H9 (cell line): ENCODE data around the gene CCR1. TPM values are rescaled to one million over a fixed set of nuclear protein-coding genes. Genes with fewer than 3 reads are reported as not detected.

Experiments used
- DNase-seq: peaks from one replicate; pipeline ENCODE4 v3.0.0-alpha.2; 2017
- H2AFZ ChIP-seq: one replicate; pipeline ENCODE4 v1.6.1; 2013; ENCODE audit warnings: mild to moderate bottlenecking, low read length, control low read depth, moderate library complexity
- H2AK5ac ChIP-seq: 2 replicates; pipeline ENCODE4 v1.6.1; 2013; ENCODE audit warnings: low read length, control low read depth, mixed read lengths; ENCODE audit not compliant: insufficient read length
- H2BK120ac ChIP-seq: one replicate; pipeline ENCODE4 v1.6.1; 2013; ENCODE audit warnings: low read depth, mild to moderate bottlenecking, low read length, control low read depth, inconsistent platforms; ENCODE audit not compliant: poor library complexity, severe bottlenecking
- H2BK12ac ChIP-seq: 2 replicates; pipeline ENCODE4 v1.6.1; 2013; ENCODE audit warnings: low read length, control low read depth, mixed read lengths, low read depth; ENCODE audit not compliant: insufficient read length
- H2BK15ac ChIP-seq: 2 replicates; pipeline ENCODE4 v1.6.1; 2013; ENCODE audit warnings: low read depth, low read length, control low read depth
- H2BK20ac ChIP-seq: one replicate; pipeline ENCODE4 v1.6.1; 2013; ENCODE audit warnings: low read depth, mild to moderate bottlenecking, low read length, control low read depth, inconsistent platforms; ENCODE audit not compliant: poor library complexity, severe bottlenecking
- H2BK5ac ChIP-seq: 2 replicates; pipeline ENCODE4 v1.6.1; 2013; ENCODE audit warnings: low read length, control low read depth, mixed read lengths; ENCODE audit not compliant: insufficient read length
- H3K14ac ChIP-seq: 2 replicates; pipeline ENCODE4 v1.6.1; 2013; ENCODE audit warnings: low read length, control low read depth; ENCODE audit not compliant: insufficient read depth
- H3K18ac ChIP-seq: 2 replicates; pipeline ENCODE4 v1.6.1; 2013; ENCODE audit warnings: low read depth, mild to moderate bottlenecking, mixed read lengths, low read length, control low read depth; ENCODE audit not compliant: insufficient read length
- H3K23ac ChIP-seq: 2 replicates; pipeline ENCODE4 v1.6.1; 2013; ENCODE audit warnings: low read length, control low read depth, mixed read lengths, low read depth; ENCODE audit not compliant: insufficient read length
- H3K23me2 ChIP-seq: 2 replicates; pipeline ENCODE4 v1.6.1; 2013; ENCODE audit warnings: low read depth, mild to moderate bottlenecking, mixed read lengths, low read length, control low read depth; ENCODE audit not compliant: insufficient read length, poor library complexity, severe bottlenecking
- H3K27ac ChIP-seq: 2 replicates; pipeline ENCODE4 v1.5.1; 2013; ENCODE audit warnings: low read length, control low read depth, mixed read lengths, low read depth; ENCODE audit not compliant: insufficient read length
- H3K27me3 ChIP-seq: 2 replicates; pipeline ENCODE4 v1.6.1; 2013; ENCODE audit warnings: low read length, control low read depth, inconsistent platforms; ENCODE audit not compliant: insufficient read depth
- H3K4ac ChIP-seq: 2 replicates; pipeline ENCODE4 v1.6.1; 2013; ENCODE audit warnings: low read depth, mild to moderate bottlenecking, control low read depth, inconsistent platforms, low read length, moderate library complexity
- H3K4me1 ChIP-seq: 2 replicates; pipeline ENCODE4 v1.6.1; 2013; ENCODE audit warnings: low read length, control low read depth, inconsistent platforms; ENCODE audit not compliant: insufficient read depth
- H3K4me2 ChIP-seq: 2 replicates; pipeline ENCODE4 v1.6.1; 2013; ENCODE audit warnings: low read length, control low read depth, mixed read lengths; ENCODE audit not compliant: insufficient read length, insufficient read depth
- H3K56ac ChIP-seq: 2 replicates; pipeline ENCODE4 v1.6.1; 2013; ENCODE audit warnings: low read depth, mild to moderate bottlenecking, mixed read lengths, low read length, control low read depth; ENCODE audit not compliant: insufficient read length
- H3K79me1 ChIP-seq: 2 replicates; pipeline ENCODE4 v1.6.1; 2013; ENCODE audit warnings: low read depth, mild to moderate bottlenecking, moderate library complexity, low read length, control low read depth, inconsistent platforms; ENCODE audit not compliant: insufficient read depth, poor library complexity, severe bottlenecking
- H3K79me2 ChIP-seq: 2 replicates; pipeline ENCODE4 v1.6.1; 2013; ENCODE audit warnings: low read length, control low read depth, inconsistent platforms; ENCODE audit not compliant: insufficient read depth
- H3K9ac ChIP-seq: 2 replicates; pipeline ENCODE4 v1.6.1; 2013; ENCODE audit warnings: low read length, control low read depth, mixed read lengths; ENCODE audit not compliant: insufficient read length; ENCODE audit errors: extremely low read depth
- H3K9me3 ChIP-seq: one replicate; pipeline ENCODE4 v1.6.1; 2013; ENCODE audit warnings: low read depth, low read length, inconsistent platforms; ENCODE audit not compliant: control insufficient read depth
- H3T11ph ChIP-seq: one replicate; pipeline ENCODE4 v1.6.1; 2013; ENCODE audit warnings: mild to moderate bottlenecking, low read length, control low read depth, inconsistent platforms
- H4K20me1 ChIP-seq: one replicate; pipeline ENCODE4 v1.6.1; 2013; ENCODE audit not compliant: control insufficient read depth, insufficient read length, insufficient read depth
- H4K5ac ChIP-seq: 2 replicates; pipeline ENCODE4 v1.6.1; 2013; ENCODE audit warnings: low read depth, mild to moderate bottlenecking, mixed read lengths, low read length, control low read depth; ENCODE audit not compliant: insufficient read length
- H4K8ac ChIP-seq: replicated peaks from 2 replicates; pipeline ENCODE4 v1.6.1; 2013; ENCODE audit warnings: low read length, control low read depth, mixed read lengths, low read depth; ENCODE audit not compliant: insufficient read length
- H4K91ac ChIP-seq: 2 replicates; pipeline ENCODE4 v1.6.1; 2013; ENCODE audit warnings: low read depth, mild to moderate bottlenecking, moderate library complexity, mixed read lengths, low read length, control low read depth; ENCODE audit not compliant: insufficient read length
- H3K27ac Mint-ChIP-seq, 3 experiments: 2 replicates in 2 of 3; 3 replicates in 1 of 3; pipeline ENCODE4 v1.8.0; 2020 to 2021; ENCODE audit warnings: mixed read lengths in 3 of 3, mild to moderate bottlenecking in 1 of 3, moderate library complexity in 1 of 3
- H3K27me3 Mint-ChIP-seq: 2 replicates; pipeline ENCODE4 v1.8.0; 2021; ENCODE audit warnings: low read depth, mild to moderate bottlenecking, moderate library complexity, mixed read lengths
- H3K36me3 Mint-ChIP-seq, 3 experiments: 2 replicates in 2 of 3; 3 replicates in 1 of 3; pipeline ENCODE4 v1.8.0; 2020 to 2021; ENCODE audit warnings: low read depth in 3 of 3, mixed read lengths in 3 of 3; ENCODE audit not compliant: insufficient read depth in 1 of 3
- H3K4me1 Mint-ChIP-seq, 2 experiments: 2 replicates each; pipeline ENCODE4 v1.8.0; 2020; ENCODE audit warnings: mixed read lengths in 2 of 2
- H3K4me3 Mint-ChIP-seq, 2 experiments: 2 replicates in 1 of 2; 3 replicates in 1 of 2; pipeline ENCODE4 v1.8.0; 2020 to 2021; ENCODE audit warnings: mild to moderate bottlenecking in 2 of 2, mixed read lengths in 2 of 2, moderate library complexity in 1 of 2
- H3K9me3 Mint-ChIP-seq, 2 experiments: 2 replicates in 1 of 2; 3 replicates in 1 of 2; pipeline ENCODE4 v1.8.0; 2020; ENCODE audit warnings: mild to moderate bottlenecking in 2 of 2, mixed read lengths in 2 of 2, moderate library complexity in 1 of 2
- WGBS: extraction: QIAGEN DNeasy Blood & Tissue Kit; methylation state at CpG from one replicate; pipeline ENCODE4 v1.1.7; 2013; ENCODE audit warnings: missing lambda C conversion rate, low lambda C conversion rate, mixed read lengths; ENCODE audit not compliant: insufficient read length; ENCODE audit errors: extremely low coverage; 5-methylcytosine and 5-hydroxymethylcytosine counted together
- total RNA-seq: library from RNA; stranded (reverse); gene quantifications from 2 replicates; pipeline ENCODE4 v1.2.1, GENCODE V29; 2021
- TF ChIP-seq, protein P1 (sequence below): fragments of 200-600 bp; sonication (generic); conservative IDR thresholded peaks from 3 replicates; pipeline ENCODE4 v1.8.0; 2021; ENCODE audit warnings: antibody characterized with exemption, mild to moderate bottlenecking

The CCR1 gene
- total RNA-seq, 1 experiment from 2014 or later = not detected

DNA sequence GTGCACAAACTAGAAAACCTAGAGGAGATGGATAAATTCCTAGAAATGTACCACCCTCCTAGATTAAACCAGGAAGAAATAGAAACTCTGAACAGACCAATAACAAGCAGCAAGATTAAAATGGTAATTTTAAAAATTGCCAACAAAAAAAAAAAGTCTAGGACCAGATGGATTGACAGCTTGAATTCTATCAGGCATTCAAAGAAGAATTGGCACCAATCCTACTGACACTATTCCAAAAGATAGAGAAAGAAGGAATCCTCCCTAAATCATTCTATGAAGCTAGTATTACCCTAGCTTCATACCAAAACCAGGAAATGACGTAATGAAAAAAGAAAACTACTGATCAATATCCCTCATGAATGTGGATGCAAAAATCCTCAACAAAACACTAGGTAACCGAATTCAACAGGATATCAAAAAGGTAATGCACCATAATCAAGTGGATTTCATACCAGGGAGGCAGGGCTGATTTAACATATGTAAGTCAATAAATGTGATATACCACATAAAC lies 10.1 kb upstream of the CCR1 start:
- no peaks in the 10 kb centered on the region for H3K79me2 ChIP-seq
- Mint-ChIP-seq H3K4me3 (no peak overlapping the region), H3K27me3 (peaks cover 3% of the 10 kb centered on the region; the same call in 1 of the 2 replicates), H3K9me3 (peaks cover 4 to 8% of the 10 kb centered on the region in 2 experiments; a peak in 3 of 5 replicates), H3K36me3 (0 out of 7 replicates have a peak, but pooled peaks cover 0 to 4% (median 0%) of the 10 kb centered on the region in 3 experiments), H3K4me1 (peaks cover 0 to 4% of the 10 kb centered on the region in 2 experiments; a peak in 2 of 4 replicates), H3K27ac (no peak overlapping the region)
- no peak overlapping the region for H4K5ac ChIP-seq
- no peak overlapping the region for H3K14ac ChIP-seq
- H4K91ac ChIP-seq = no peak overlapping the region
- H3K9ac ChIP-seq = no peak overlapping the region
- no peak overlapping the region for H4K8ac ChIP-seq
- no peaks in the 10 kb centered on the region for H3K4me1 ChIP-seq
- no peak overlapping the region for H3K4me2 ChIP-seq
- H3K27me3 ChIP-seq = no peaks in the 10 kb centered on the region
- no peak overlapping the region for H2BK15ac ChIP-seq
- H2BK12ac ChIP-seq = no peak overlapping the region
- no peaks in the 10 kb centered on the region for H3K9me3 ChIP-seq
- no peaks in the 10 kb centered on the region for H3K23me2 ChIP-seq
- no peak overlapping the region for H2BK20ac ChIP-seq
- H2BK120ac ChIP-seq = no peak overlapping the region
- no peak overlapping the region for H2AFZ ChIP-seq
- H3K18ac ChIP-seq = no peak overlapping the region
- TF ChIP-seq, protein P1, sequence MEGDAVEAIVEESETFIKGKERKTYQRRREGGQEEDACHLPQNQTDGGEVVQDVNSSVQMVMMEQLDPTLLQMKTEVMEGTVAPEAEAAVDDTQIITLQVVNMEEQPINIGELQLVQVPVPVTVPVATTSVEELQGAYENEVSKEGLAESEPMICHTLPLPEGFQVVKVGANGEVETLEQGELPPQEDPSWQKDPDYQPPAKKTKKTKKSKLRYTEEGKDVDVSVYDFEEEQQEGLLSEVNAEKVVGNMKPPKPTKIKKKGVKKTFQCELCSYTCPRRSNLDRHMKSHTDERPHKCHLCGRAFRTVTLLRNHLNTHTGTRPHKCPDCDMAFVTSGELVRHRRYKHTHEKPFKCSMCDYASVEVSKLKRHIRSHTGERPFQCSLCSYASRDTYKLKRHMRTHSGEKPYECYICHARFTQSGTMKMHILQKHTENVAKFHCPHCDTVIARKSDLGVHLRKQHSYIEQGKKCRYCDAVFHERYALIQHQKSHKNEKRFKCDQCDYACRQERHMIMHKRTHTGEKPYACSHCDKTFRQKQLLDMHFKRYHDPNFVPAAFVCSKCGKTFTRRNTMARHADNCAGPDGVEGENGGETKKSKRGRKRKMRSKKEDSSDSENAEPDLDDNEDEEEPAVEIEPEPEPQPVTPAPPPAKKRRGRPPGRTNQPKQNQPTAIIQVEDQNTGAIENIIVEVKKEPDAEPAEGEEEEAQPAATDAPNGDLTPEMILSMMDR = no peak
- no peak overlapping the region for H3K27ac ChIP-seq
- H2BK5ac ChIP-seq = no peak overlapping the region
- no peak overlapping the region for H3K56ac ChIP-seq
- H3K4ac ChIP-seq = no peak overlapping the region
- WGBS = no CpG with 5 or more reads among the region's 2 CpGs
- H4K20me1 ChIP-seq = no peaks in the 10 kb centered on the region
- H3K79me1 ChIP-seq = no peaks in the 10 kb centered on the region
- no peak for DNase-seq
- H3T11ph ChIP-seq = no peak overlapping the region
- no peak overlapping the region for H2AK5ac ChIP-seq
- H3K23ac ChIP-seq = no peak overlapping the region
